Activated CD8-positive, alpha-beta T cell treated with anti-CD3 and anti-CD28 coated beads for 36 hours (primary cell): ENCODE data around the gene USP15. TPM values are rescaled to one million over a fixed set of nuclear protein-coding genes. Genes with fewer than 3 reads are reported as not detected.
A peak's percentile ranks its signal among the peaks of the same experiment; 100 is the strongest.
"Not testable (repeated sequence)": the region's sequence is repeated elsewhere in the genome, so short reads cannot be mapped to it uniquely, and the experiment has no call there.

Experiments used
- ATAC-seq: fragments of 200-7000 bp; cut with Tn5 transposase; one replicate; pipeline ENCODE4 v1.10.0; 2021; ENCODE audit warnings: mild to moderate bottlenecking, moderate library complexity
- CTCF ChIA-PET: fragments of 350-600 bp; sonication (Branson Sonifier 250); formaldehyde crosslinking; loops from one replicate; lab custom pipeline; 2021; ENCODE audit warnings: antibody characterized with exemption; lab: Charles Lee
- POLR2A ChIA-PET: fragments of 350-600 bp; sonication (Branson Sonifier 250); formaldehyde crosslinking; loops from one replicate; lab custom pipeline; 2021; ENCODE audit warnings: antibody characterized with exemption; lab: Charles Lee
- DNase-seq: peaks from one replicate; pipeline ENCODE4 v3.0.0-alpha.2; 2020
- H3K27ac Mint-ChIP-seq: one replicate; pipeline ENCODE4 v1.8.0; 2021; ENCODE audit warnings: mild to moderate bottlenecking, mixed read lengths
- H3K27me3 Mint-ChIP-seq: one replicate; pipeline ENCODE4 v1.8.0; 2021; ENCODE audit warnings: mixed read lengths
- H3K36me3 Mint-ChIP-seq: one replicate; pipeline ENCODE4 v1.8.0; 2021; ENCODE audit warnings: low read depth, mixed read lengths
- H3K4me1 Mint-ChIP-seq: one replicate; pipeline ENCODE4 v1.8.0; 2021; ENCODE audit warnings: low read depth, mixed read lengths
- H3K4me3 Mint-ChIP-seq: one replicate; pipeline ENCODE4 v1.8.0; 2021; ENCODE audit warnings: mild to moderate bottlenecking, moderate library complexity, mixed read lengths
- H3K9me3 Mint-ChIP-seq: one replicate; pipeline ENCODE4 v1.8.0; 2021; ENCODE audit warnings: mixed read lengths
- CTCF ChIP-seq: fragments of 200-600 bp; IDR thresholded peaks from one replicate; pipeline ENCODE4 v1.8.0; 2022; ENCODE audit warnings: antibody characterized with exemption, mild to moderate bottlenecking
- intact Hi-C: fragments of 100-400 bp; cut with micrococcal nuclease; formaldehyde crosslinking; loops from one replicate; pipeline ENCODE4 v1.10.0; 2022
- total RNA-seq, 2 experiments: library from RNA; stranded (reverse); gene quantifications; one replicate each; pipeline ENCODE4 v1.2.3, GENCODE V29; 2021

The USP15 gene
- total RNA-seq, 2 experiments from 2014 or later, result 112 to 118 TPM

GRCh38 chr12:62351326-62351725 is 91.1 kb downstream of the USP15 start:
- peaks cover 25% of the 10 kb centered on the region for H3K36me3 Mint-ChIP-seq
- POLR2A ChIA-PET, result no interaction called here
- intact Hi-C loops, result no loop called here
- no peak overlapping the region for H3K4me3 Mint-ChIP-seq
- no peaks in the 10 kb centered on the region for H3K27me3 Mint-ChIP-seq
- peaks cover 25% of the 10 kb centered on the region for H3K4me1 Mint-ChIP-seq
- TF ChIP-seq CTCF, result no peak
- CTCF ChIA-PET, result interaction anchor here (0.6 kb wide), 1 partner anchor 27 kb away, joined by 3 read pairs; no protein-coding TSS in a partner anchor
- no peaks in the 10 kb centered on the region for H3K9me3 Mint-ChIP-seq
- DNase-seq (no peak), ATAC-seq (no peak)
- no peak overlapping the region for H3K27ac Mint-ChIP-seq

GRCh38 chr12:62361048-62361447 is 100.8 kb downstream of the USP15 start:
- intact Hi-C loops, result no loop called here
- H3K36me3 Mint-ChIP-seq, result peaks cover 52% of the 10 kb centered on the region
- POLR2A ChIA-PET, result no interaction called here
- ATAC-seq (no peak), DNase-seq (no peak)
- no peak overlapping the region for H3K4me3 Mint-ChIP-seq
- H3K27ac Mint-ChIP-seq, result no peak overlapping the region
- no peaks in the 10 kb centered on the region for H3K27me3 Mint-ChIP-seq
- H3K4me1 Mint-ChIP-seq, result peaks cover 15% of the 10 kb centered on the region
- CTCF ChIA-PET, result no interaction called here
- H3K9me3 Mint-ChIP-seq, result peaks cover 20% of the 10 kb centered on the region
- no peak for TF ChIP-seq CTCF

- intact Hi-C loops, result no loop called here
- Mint-ChIP-seq H3K27me3 (no peaks in the 10 kb centered on the region), H3K27ac (no peak overlapping the region), H3K9me3 (peaks cover 24% of the 10 kb centered on the region), H3K36me3 (peaks cover 67% of the 10 kb centered on the region), H3K4me3 (no peak overlapping the region), H3K4me1 (peaks cover 34% of the 10 kb centered on the region)
- DNase-seq (no peak), ATAC-seq (no peak)
- TF ChIP-seq CTCF, result no peak
- ChIA-PET CTCF (no interaction called here), POLR2A (no interaction called here)
These were observed 103.3 kb downstream of the USP15 start for GRCh38 chr12:62363506-62363905.

- POLR2A ChIA-PET, ATAC-seq, H3K27me3 Mint-ChIP-seq, intact Hi-C loops, CTCF ChIA-PET, H3K4me3 Mint-ChIP-seq, H3K27ac Mint-ChIP-seq, DNase-seq: not testable (repeated sequence)
- peaks cover 24% of the 10 kb centered on the region for H3K9me3 Mint-ChIP-seq
- peaks cover 38% of the 10 kb centered on the region for H3K4me1 Mint-ChIP-seq
- peaks cover 70% of the 10 kb centered on the region for H3K36me3 Mint-ChIP-seq
These were observed 104.5 kb downstream of the USP15 start for GRCh38 chr12:62364697-62365096.

- Mint-ChIP-seq H3K9me3 (peaks cover 24% of the 10 kb centered on the region), H3K27ac (peak overlapping the region; percentile 7), H3K36me3 (peaks cover 75% of the 10 kb centered on the region), H3K4me1 (peaks cover 43% of the 10 kb centered on the region)
- ATAC-seq, POLR2A ChIA-PET, intact Hi-C loops, H3K4me3 Mint-ChIP-seq, CTCF ChIA-PET, H3K27me3 Mint-ChIP-seq, DNase-seq: not testable (repeated sequence)
These were observed 105.6 kb downstream of the USP15 start for GRCh38 chr12:62365846-62366245.

- POLR2A ChIA-PET, result interaction anchor here (0.6 kb wide), 1 partner anchor 528 kb away, joined by 3 read pairs; no protein-coding TSS in a partner anchor
- H3K36me3 Mint-ChIP-seq, result peaks cover 70% of the 10 kb centered on the region
- CTCF ChIA-PET, result interaction anchor here (1.5 kb wide), 1 partner anchor 8 kb away, joined by 3 read pairs; no protein-coding TSS in a partner anchor
- peaks cover 49% of the 10 kb centered on the region for H3K4me1 Mint-ChIP-seq
- ATAC-seq, H3K27ac Mint-ChIP-seq, H3K27me3 Mint-ChIP-seq, H3K4me3 Mint-ChIP-seq, DNase-seq, intact Hi-C loops: not testable (repeated sequence)
- H3K9me3 Mint-ChIP-seq, result peaks cover 23% of the 10 kb centered on the region
These were observed 108.4 kb downstream of the USP15 start for GRCh38 chr12:62368430-62369223.
